Prostate gland (tissue), 2 donors: ENCODE data around the gene GALNT5. TPM values are rescaled to one million over a fixed set of nuclear protein-coding genes. Genes with fewer than 3 reads are reported as not detected.
"Not testable (repeated sequence)": the region's sequence is repeated elsewhere in the genome, so short reads cannot be mapped to it uniquely, and the experiment has no call there.

Experiments
- DNase-seq: peaks from one replicate; pipeline ENCODE4 v3.0.0-alpha.2; 2019; ENCODE audit warnings: low spot score
- H3K27ac ChIP-seq, 2 donors: fragments of 200-600 bp; sonication (generic); 2 replicates each; pipeline ENCODE4 v1.5.1; 2017 to 2019
- H3K27me3 ChIP-seq: fragments of 200-600 bp; sonication (generic); replicated peaks from 2 replicates; pipeline ENCODE4 v1.5.1; 2019; ENCODE audit not compliant: insufficient read depth
- H3K36me3 ChIP-seq, 2 donors: fragments of 200-600 bp; sonication (generic); 1 replicate in 1 of 2; 2 replicates in 1 of 2; pipeline versions ENCODE4 v1.5.1 to v1.8.1; 2017 to 2019
- H3K4me1 ChIP-seq: fragments of 200-600 bp; sonication (generic); replicated peaks from 2 replicates; pipeline ENCODE4 v1.5.1; 2019
- H3K4me3 ChIP-seq, 2 donors: fragments of 200-600 bp; sonication (generic); 2 replicates each; pipeline ENCODE4 v1.5.1; 2017 to 2019
- H3K9me3 ChIP-seq: fragments of 200-600 bp; sonication (generic); 2 replicates; pipeline ENCODE4 v1.5.1; 2017
- CTCF ChIP-seq, 4 experiments: fragments of 200-600 bp in 2 of 4; fragments of 450-650 bp in 2 of 4; sonication (generic) in 2 of 4; IDR thresholded peaks; 1 replicate in 3 of 4; 2 replicates in 1 of 4; pipeline ENCODE4 v1.5.1; 2016 to 2019; ENCODE audit warnings: antibody characterized with exemption in 4 of 4, mild to moderate bottlenecking in 2 of 4, moderate library complexity in 2 of 4
- POLR2A ChIP-seq: fragments of 450-650 bp; IDR thresholded peaks from one replicate; pipeline ENCODE4 v1.6.1; 2016; ENCODE audit warnings: antibody characterized with exemption, mild to moderate bottlenecking
- POLR2AphosphoS5 ChIP-seq: sonication (generic); formaldehyde crosslinking; IDR thresholded peaks from one replicate; pipeline ENCODE4 v1.6.1; 2017; ENCODE audit warnings: antibody characterized with exemption
- WGBS: methylation state at CpG from one replicate; pipeline ENCODE4 v1.1.5; 2018; 5-methylcytosine and 5-hydroxymethylcytosine counted together
- intact Hi-C: fragments of 100-400 bp; cut with DNase I; formaldehyde crosslinking; loops from one replicate; pipeline ENCODE4 v1.14.2; 2022
- total RNA-seq, 2 donors: library from RNA; depleted of rRNA; stranded (reverse); fragments of >200 nt; gene quantifications; one replicate each; pipeline ENCODE4 v1.1.0, GENCODE V29; 2016

GALNT5 gene
- total RNA-seq, 2 donors from 2014 or later, result 2.0 to 2.6 TPM

- Histone ChIP-seq H3K27me3 (no peaks in the 10 kb centered on the region), H3K9me3 (no peaks in the 10 kb centered on the region), H3K4me1 (no peaks in the 10 kb centered on the region), H3K36me3 (no peaks in the 10 kb centered on the region), H3K4me3 (no peak overlapping the region), H3K27ac (no peak overlapping the region)
- 77% methylated on average over 2 of the region's 2 CpGs for WGBS
- intact Hi-C loops, result no loop called here
- no peak for DNase-seq
- TF ChIP-seq CTCF (IDR thresholded peaks at IDR 0.05) (no peak), POLR2AphosphoS5 (no peak), POLR2A (no peak)
Observed at GRCh38 chr2:157269060-157269459, 11.6 kb downstream of the GALNT5 start.

- Histone ChIP-seq H3K27ac (no peak overlapping the region), H3K36me3 (no peaks in the 10 kb centered on the region), H3K4me3 (no peak overlapping the region), H3K4me1 (no peaks in the 10 kb centered on the region), H3K27me3 (no peaks in the 10 kb centered on the region), H3K9me3 (no peaks in the 10 kb centered on the region)
- intact Hi-C loops, result no loop called here
- TF ChIP-seq POLR2AphosphoS5 (no peak), POLR2A (no peak), CTCF (IDR thresholded peaks at IDR 0.05) (no peak)
- DNase-seq, result no peak
- WGBS, result 80% methylated on average over 2 of the region's 2 CpGs
Observed at GRCh38 chr2:157269922-157270321, 12.4 kb downstream of the GALNT5 start.

- WGBS, result 97% methylated on average over 1 of the region's 1 CpG
Observed at GRCh38 chr2:157271590-157272203, 14.2 kb downstream of the GALNT5 start.

GRCh38 chr2:157279311-157279710, 21.8 kb downstream of the GALNT5 start:
- DNase-seq, H3K27me3 ChIP-seq, H3K4me1 ChIP-seq, H3K27ac ChIP-seq, H3K9me3 ChIP-seq, intact Hi-C loops, H3K4me3 ChIP-seq, H3K36me3 ChIP-seq: not testable (repeated sequence)
- 71% methylated on average over 7 of the region's 7 CpGs for WGBS

More at GRCh38 chr2:157271590-157272203, 14.2 kb downstream of the GALNT5 start:
- Histone ChIP-seq H3K27me3 (no peaks in the 10 kb centered on the region), H3K36me3 (no peaks in the 10 kb centered on the region), H3K9me3 (no peaks in the 10 kb centered on the region), H3K4me1 (no peaks in the 10 kb centered on the region), H3K27ac (no peak overlapping the region), H3K4me3 (no peak overlapping the region)
- intact Hi-C loops, result no loop called here
- no peak for DNase-seq
- TF ChIP-seq POLR2AphosphoS5, result no peak
- TF ChIP-seq CTCF (IDR thresholded peaks at IDR 0.05), result no peak
- TF ChIP-seq POLR2A, result no peak

- H3K27me3 ChIP-seq, result no peaks in the 10 kb centered on the region
- no peak for DNase-seq
- H3K4me1 ChIP-seq, result no peaks in the 10 kb centered on the region
- 97% methylated on average over 6 of the region's 6 CpGs for WGBS
- no peaks in the 10 kb centered on the region for H3K9me3 ChIP-seq
- H3K27ac ChIP-seq, result no peak overlapping the region
- H3K36me3 ChIP-seq, result no peaks in the 10 kb centered on the region
- intact Hi-C loops, result no loop called here
- no peak for TF ChIP-seq CTCF (IDR thresholded peaks at IDR 0.05)
- TF ChIP-seq POLR2A, result no peak
- no peak for TF ChIP-seq POLR2AphosphoS5
- H3K4me3 ChIP-seq, result no peak overlapping the region
Observed at GRCh38 chr2:157281316-157281715, 23.8 kb downstream of the GALNT5 start.
